CD14-positive monocyte (primary cell): ENCODE results near the gene LUZP2. TPM values are rescaled to one million over a fixed set of nuclear protein-coding genes. Genes with fewer than 3 reads are reported as not detected.
A peak's percentile ranks its signal among the peaks of the same experiment; 100 is the strongest.

Experiments used
- DNase-seq, 3 donors: peaks; one replicate each; pipeline ENCODE4 v3.0.0-alpha.2; 2011 to 2022
- H2AFZ ChIP-seq: 2 replicates; pipeline ENCODE4 v1.6.0; 2012; ENCODE audit warnings: mild to moderate bottlenecking, low read depth, low read length, inconsistent platforms; ENCODE audit not compliant: insufficient read depth, poor library complexity, severe bottlenecking
- H3K27ac ChIP-seq, 2 donors: 1 replicate in 1 of 2; 2 replicates in 1 of 2; pipeline ENCODE4 v1.5.1; 2012 to 2013; ENCODE audit warnings: low read length in 2 of 2, control low read depth in 1 of 2, inconsistent platforms in 1 of 2, low read depth in 1 of 2, mild to moderate bottlenecking in 1 of 2
- H3K27me3 ChIP-seq, 2 donors: one replicate each; pipeline versions ENCODE4 v1.6.0 to v1.6.1; 2011 to 2013; ENCODE audit warnings: low read length in 2 of 2; ENCODE audit not compliant: control insufficient read depth in 2 of 2, insufficient read depth in 2 of 2
- H3K36me3 ChIP-seq, 2 donors: replicated peaks in 1 of 2; 1 replicate in 1 of 2; 2 replicates in 1 of 2; pipeline versions ENCODE4 v1.5.1 to v1.6.1; 2012 to 2013; ENCODE audit warnings: low read length in 2 of 2, control low read depth in 1 of 2, inconsistent platforms in 1 of 2, mild to moderate bottlenecking in 1 of 2; ENCODE audit not compliant: insufficient read depth in 2 of 2, control insufficient read depth in 1 of 2
- H3K4me1 ChIP-seq, 2 donors: 1 replicate in 1 of 2; 2 replicates in 1 of 2; pipeline versions ENCODE4 v1.5.1 to v1.6.1; 2012 to 2013; ENCODE audit warnings: low read length in 2 of 2, control low read depth in 1 of 2, inconsistent platforms in 1 of 2, mild to moderate bottlenecking in 1 of 2, moderate library complexity in 1 of 2; ENCODE audit not compliant: insufficient read depth in 2 of 2, control insufficient read depth in 1 of 2
- H3K4me2 ChIP-seq: replicated peaks from 2 replicates; pipeline ENCODE3; 2012; ENCODE audit warnings: low read length, moderate library complexity, mild to moderate bottlenecking; ENCODE audit not compliant: poor library complexity, severe bottlenecking; ENCODE audit errors: extremely low read depth
- H3K4me3 ChIP-seq, 3 experiments: fragments of 200-600 bp in 1 of 3; sonication (generic) in 1 of 3; replicated peaks in 1 of 3; 1 replicate in 2 of 3; 2 replicates in 1 of 3; pipeline ENCODE4 v1.5.1; 2011 to 2013; ENCODE audit warnings: low read length in 3 of 3, mild to moderate bottlenecking in 3 of 3, control low read depth in 2 of 3, low read depth in 2 of 3, inconsistent platforms in 1 of 3, moderate library complexity in 1 of 3
- H3K79me2 ChIP-seq: 2 replicates; pipeline ENCODE4 v1.6.0; 2012; ENCODE audit warnings: mild to moderate bottlenecking, control low read depth, inconsistent platforms, low read length, moderate library complexity; ENCODE audit not compliant: insufficient read depth
- H3K9ac ChIP-seq: 2 replicates; pipeline ENCODE4 v1.6.0; 2017; ENCODE audit warnings: low read length, mild to moderate bottlenecking; ENCODE audit not compliant: insufficient read depth, poor library complexity, severe bottlenecking
- H3K9me3 ChIP-seq, 2 donors: replicated peaks in 1 of 2; 1 replicate in 1 of 2; 2 replicates in 1 of 2; pipeline versions ENCODE4 v1.5.1 to v1.6.1; 2012 to 2013; ENCODE audit warnings: low read length in 2 of 2, control low read depth in 1 of 2; ENCODE audit not compliant: control insufficient read depth in 1 of 2, insufficient read depth in 1 of 2
- H4K20me1 ChIP-seq: 2 replicates; pipeline ENCODE4 v1.6.0; 2012; ENCODE audit warnings: mild to moderate bottlenecking, low read length, control low read depth, moderate library complexity; ENCODE audit not compliant: insufficient read depth
- H3K27ac Mint-ChIP-seq, 7 donors: one replicate each; pipeline ENCODE4 v1.8.0; 2020; ENCODE audit warnings: mild to moderate bottlenecking in 7 of 7, mixed read lengths in 7 of 7, moderate library complexity in 6 of 7, inconsistent platforms in 2 of 7
- H3K27me3 Mint-ChIP-seq, 3 donors: one replicate each; pipeline ENCODE4 v1.8.0; 2021 to 2022; ENCODE audit warnings: low read depth in 3 of 3, mild to moderate bottlenecking in 3 of 3, mixed read lengths in 3 of 3, moderate library complexity in 3 of 3, inconsistent platforms in 1 of 3
- H3K36me3 Mint-ChIP-seq, 2 donors: one replicate each; pipeline ENCODE4 v1.8.0; 2020; ENCODE audit warnings: mixed read lengths in 2 of 2, inconsistent platforms in 1 of 2, mild to moderate bottlenecking in 1 of 2
- H3K4me1 Mint-ChIP-seq: one replicate; pipeline ENCODE4 v1.8.0; 2020; ENCODE audit warnings: mild to moderate bottlenecking, mixed read lengths
- H3K4me3 Mint-ChIP-seq, 2 donors: one replicate each; pipeline ENCODE4 v1.8.0; 2020; ENCODE audit warnings: mild to moderate bottlenecking in 2 of 2, mixed read lengths in 2 of 2, moderate library complexity in 1 of 2
- H3K9me3 Mint-ChIP-seq, 7 donors: one replicate each; pipeline ENCODE4 v1.8.0; 2020 to 2022; ENCODE audit warnings: mixed read lengths in 7 of 7, mild to moderate bottlenecking in 6 of 7, moderate library complexity in 6 of 7, inconsistent platforms in 2 of 7
- CTCF ChIP-seq: fragments of 200-600 bp; IDR thresholded peaks from one replicate; pipeline ENCODE4 v1.8.0; 2022; ENCODE audit warnings: antibody characterized with exemption, mild to moderate bottlenecking
- WGBS: methylation state at CpG from one replicate; pipeline ENCODE4 v1.1.5; 2013; ENCODE audit warnings: missing lambda C conversion rate; ENCODE audit not compliant: insufficient coverage; 5-methylcytosine and 5-hydroxymethylcytosine counted together
- intact Hi-C, 2 donors: fragments of 100-400 bp; cut with micrococcal nuclease; formaldehyde crosslinking; loops; one replicate each; pipeline versions ENCODE4 v1.15.0 to v1.15.1; 2023
- polyA plus RNA-seq, 3 donors: library from polyadenylated mRNA; depleted of rRNA in 1 of 3; unstranded in 2 of 3; stranded (reverse) in 1 of 3; fragments of 300-500 nt in 2 of 3; fragments of >200 nt in 1 of 3; fragmentation: Illumina TruSeq in 2 of 3; gene quantifications; 1 replicate in 2 of 3; 2 replicates in 1 of 3; pipeline ENCODE4 v1.2.3, GENCODE V29; 2012 to 2021

LUZP2 gene
- polyA plus RNA-seq, 3 donors, result not detected

- WGBS, result 80% methylated on average over 1 of the region's 2 CpGs
- no peak for TF ChIP-seq CTCF
- Histone ChIP-seq H4K20me1 (no peaks in the 10 kb centered on the region), H3K4me1 (no peaks in the 10 kb centered on the region), H3K9me3 (no peaks in the 10 kb centered on the region), H3K27ac (no peak overlapping the region), H3K4me2 (no peak overlapping the region), H2AFZ (no peak overlapping the region), H3K27me3 (no peaks in the 10 kb centered on the region), H3K36me3 (no peaks in the 10 kb centered on the region), H3K9ac (no peak overlapping the region), H3K4me3 (no peak overlapping the region), H3K79me2 (no peaks in the 10 kb centered on the region)
- H3K9me3 Mint-ChIP-seq, result peaks cover 0 to 4% (median 0%) of the 10 kb centered on the region in 7 donors
- H3K27ac Mint-ChIP-seq, result no peak overlapping the region
- no peaks in the 10 kb centered on the region for H3K36me3 Mint-ChIP-seq
- peak overlapping the region in 1 of 2 donors; percentile 62 for H3K4me3 Mint-ChIP-seq
- intact Hi-C loops, result no loop called here
- peaks cover 7% of the 10 kb centered on the region for H3K4me1 Mint-ChIP-seq
- no peaks in the 10 kb centered on the region for H3K27me3 Mint-ChIP-seq
- DNase-seq, result peak in 1 of 3 donors; percentile 18
Observed at GRCh38 chr11:24828938-24829605, 332.2 kb downstream of the LUZP2 start.

GRCh38 chr11:24833573-24833972 lies 336.7 kb downstream of the LUZP2 start:
- DNase-seq, result no peak
- TF ChIP-seq CTCF, result no peak
- Histone ChIP-seq H4K20me1 (no peaks in the 10 kb centered on the region), H2AFZ (no peak overlapping the region), H3K4me2 (no peak overlapping the region), H3K4me3 (no peak overlapping the region), H3K4me1 (no peaks in the 10 kb centered on the region), H3K79me2 (no peaks in the 10 kb centered on the region), H3K9me3 (no peaks in the 10 kb centered on the region), H3K36me3 (no peaks in the 10 kb centered on the region), H3K27ac (no peak overlapping the region), H3K27me3 (no peaks in the 10 kb centered on the region), H3K9ac (no peak overlapping the region)
- 6% methylated on average over 5 of the region's 9 CpGs for WGBS
- Mint-ChIP-seq H3K4me3 (no peak overlapping the region), H3K36me3 (no peaks in the 10 kb centered on the region), H3K27ac (no peak overlapping the region), H3K4me1 (peaks cover 7% of the 10 kb centered on the region), H3K9me3 (peaks cover 0 to 2% (median 0%) of the 10 kb centered on the region in 7 donors), H3K27me3 (no peaks in the 10 kb centered on the region)
- intact Hi-C loops, result no loop called here
